ENCODE results near the gene HYAL1. TPM values are rescaled to one million over a fixed set of nuclear protein-coding genes. Genes with fewer than 3 reads are reported as not detected.
"Not testable (repeated sequence)": the region's sequence is repeated elsewhere in the genome, so short reads cannot be mapped to it uniquely, and the experiment has no call there.

Gene HYAL1
- total and polyA plus RNA-seq, 3 experiments from 2014 or later: 0.13 to 0.81 TPM; not detected in 1

DNA sequence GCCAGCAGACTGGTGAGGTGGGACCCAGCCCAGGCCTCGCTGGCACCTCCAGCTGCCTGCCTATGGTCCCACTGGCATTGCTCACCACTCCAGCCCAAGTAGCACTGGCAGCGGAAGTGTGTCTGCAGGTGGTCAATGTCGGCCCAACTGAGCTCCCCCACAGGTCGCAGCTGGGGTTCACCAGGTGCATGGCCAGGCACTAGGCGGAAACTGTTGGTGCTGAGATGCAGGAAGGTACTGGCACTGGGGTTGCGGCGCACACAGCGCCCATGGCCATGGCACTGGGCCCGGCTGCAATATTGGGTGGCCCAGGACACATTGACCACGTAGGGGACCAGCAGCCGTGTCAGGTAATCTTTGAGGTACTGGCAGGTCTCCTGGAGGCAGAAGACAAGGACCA lies 14.8 kb upstream of the HYAL1 start:
- POLR2A ChIA-PET: interaction anchor here (0.6 to 5.2 kb wide), 3 partner anchors 9 to 26 kb away, joined by 4 to 31 read pairs (median 4); partner anchors contain the start of genes HYAL3, IFRD2 and NAA80
- H3K4me1 Mint-ChIP-seq: peaks cover 41 to 66% (median 58%) of the 10 kb centered on the region in 3 donors
- H3K36me3 Mint-ChIP-seq: peaks cover 0 to 3% (median 2%) of the 10 kb centered on the region in 3 donors
- Histone ChIP-seq H3K27me3 (ENCODE audit: insufficient read depth, low read length, poor library complexity, severe bottlenecking) (no peaks in the 10 kb centered on the region), H3K4me3 (ENCODE audit: low read length) (no peak overlapping the region), H3K4me1 (ENCODE audit: insufficient read depth, low read length) (peaks cover 35% of the 10 kb centered on the region), H3K36me3 (ENCODE audit: insufficient read depth, low read length) (no peaks in the 10 kb centered on the region), H3K27ac (ENCODE audit: low read depth, low read length) (no peak overlapping the region), H3K9me3 (ENCODE audit: low read length) (no peaks in the 10 kb centered on the region)
- H3K4me3 Mint-ChIP-seq: peak overlapping the region in 2 of 7 donors; percentile 25 to 37
- H3K9me3 Mint-ChIP-seq: no peaks in the 10 kb centered on the region
- H3K27me3 Mint-ChIP-seq: peaks cover 0 to 2% of the 10 kb centered on the region in 2 donors
- no peak for DNase-seq
- CTCF ChIA-PET: interaction anchor here (1.0 to 3.1 kb wide), 6 partner anchors 12 to 72 kb away, joined by 3 to 16 read pairs (median 5); partner anchors contain the start of genes HYAL3 and NAA80
- peak overlapping the region in 2 of 8 donors; percentile 24 to 43 for H3K27ac Mint-ChIP-seq

DNA sequence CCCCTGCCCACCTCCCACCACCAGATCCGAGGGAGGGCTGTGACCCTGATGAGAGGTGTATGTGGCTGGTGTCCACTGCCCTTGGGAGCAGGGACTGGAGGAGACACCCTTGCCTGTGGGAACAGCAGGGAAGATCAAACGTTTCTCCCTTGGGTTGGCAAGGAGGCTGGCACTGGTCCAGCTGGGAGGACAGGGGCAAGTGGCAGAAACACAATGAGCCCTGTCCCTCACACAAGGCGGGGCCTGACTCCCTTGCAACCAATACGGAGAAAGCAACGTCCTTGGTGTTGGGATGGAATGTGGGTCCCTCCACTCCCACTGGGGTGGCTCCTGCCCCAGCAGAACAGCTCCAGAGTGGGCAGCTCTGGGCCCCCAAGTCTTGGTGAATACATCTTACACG lies 13.9 kb upstream of the HYAL1 start:
- peaks cover 0 to 3% (median 2%) of the 10 kb centered on the region in 3 donors for H3K36me3 Mint-ChIP-seq
- peaks cover 0 to 2% of the 10 kb centered on the region in 2 donors for H3K27me3 Mint-ChIP-seq
- ChIA-PET CTCF (interaction anchor here (1.0 to 3.1 kb wide), 7 partner anchors 13 to 71 kb away, joined by 3 to 16 read pairs (median 4); partner anchors contain the start of genes HYAL3 and NAA80), POLR2A (interaction anchor here (0.6 to 5.2 kb wide), 6 partner anchors 11 to 25 kb away, joined by 3 to 31 read pairs (median 10); partner anchors contain the start of genes HYAL3, IFRD2 and NAA80)
- Histone ChIP-seq H3K27me3 (ENCODE audit: insufficient read depth, low read length, poor library complexity, severe bottlenecking) (no peaks in the 10 kb centered on the region), H3K4me3 (ENCODE audit: low read length) (no peak overlapping the region), H3K36me3 (ENCODE audit: insufficient read depth, low read length) (no peaks in the 10 kb centered on the region), H3K27ac (ENCODE audit: low read depth, low read length) (peak overlapping the region; percentile 43), H3K4me1 (ENCODE audit: insufficient read depth, low read length) (peaks cover 35% of the 10 kb centered on the region), H3K9me3 (ENCODE audit: low read length) (no peaks in the 10 kb centered on the region)
- H3K4me1 Mint-ChIP-seq: peaks cover 41 to 64% (median 58%) of the 10 kb centered on the region in 3 donors
- DNase-seq: no peak
- no peaks in the 10 kb centered on the region for H3K9me3 Mint-ChIP-seq
- peak overlapping the region; percentile 67 to 98 (median 94) for H3K27ac Mint-ChIP-seq
- H3K4me3 Mint-ChIP-seq: peak overlapping the region; percentile 4 to 92 (median 84)

DNA sequence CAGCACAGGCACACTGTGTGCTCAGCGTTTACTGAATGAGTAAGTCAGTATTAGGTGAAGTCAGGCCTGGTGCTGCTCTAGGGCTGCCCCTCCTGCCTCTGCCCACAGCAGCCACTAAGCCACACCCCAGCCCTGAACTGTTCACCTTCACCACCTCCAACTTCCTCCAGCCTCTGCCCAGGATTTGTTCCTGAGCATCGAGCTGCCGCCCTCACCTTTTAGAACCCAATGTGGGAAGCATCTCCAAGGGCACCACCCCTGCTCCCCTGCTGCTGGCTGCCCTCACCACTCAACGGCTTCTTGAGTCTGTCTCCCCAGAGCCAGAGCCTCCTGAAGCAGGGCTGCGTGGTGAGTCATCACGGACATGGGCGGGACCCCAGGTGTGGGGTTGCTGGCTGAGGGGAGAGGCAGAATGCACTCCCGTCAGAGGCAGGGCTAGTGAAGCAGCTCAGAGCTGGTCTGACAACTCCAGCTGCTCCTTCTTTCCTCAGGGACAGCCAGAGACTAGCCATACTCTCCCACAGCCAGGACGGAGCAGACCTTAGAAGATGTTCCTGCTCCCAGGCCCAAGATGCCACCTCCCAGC lies 13.4 kb upstream of the HYAL1 start:
- H3K27me3 ChIP-seq (ENCODE audit: insufficient read depth, low read length, poor library complexity, severe bottlenecking): no peaks in the 10 kb centered on the region
- H3K27ac ChIP-seq (ENCODE audit: low read depth, low read length): peak overlapping the region; percentile 43
- peaks cover 31% of the 10 kb centered on the region for H3K4me1 ChIP-seq (ENCODE audit: insufficient read depth, low read length)
- H3K4me3 Mint-ChIP-seq: peak overlapping the region; percentile 4 to 92 (median 84)
- no peak overlapping the region for H3K4me3 ChIP-seq (ENCODE audit: low read length)
- DNase-seq: peak in 4 of 5 donors; percentile 64 to 90 (median 74)
- H3K4me1 Mint-ChIP-seq: peaks cover 41 to 64% (median 58%) of the 10 kb centered on the region in 3 donors
- ChIA-PET CTCF (interaction anchor here (0.6 to 3.1 kb wide), 7 partner anchors 11 to 70 kb away, joined by 3 to 16 read pairs (median 4); partner anchors contain the start of genes HYAL3 and NAA80), POLR2A (interaction anchor here (0.6 to 5.2 kb wide), 6 partner anchors 12 to 24 kb away, joined by 3 to 31 read pairs (median 10); partner anchors contain the start of genes HYAL3, IFRD2 and NAA80)
- peaks cover 0 to 3% (median 2%) of the 10 kb centered on the region in 3 donors for H3K36me3 Mint-ChIP-seq
- no peaks in the 10 kb centered on the region for H3K9me3 Mint-ChIP-seq
- H3K27me3 Mint-ChIP-seq: peaks cover 0 to 2% of the 10 kb centered on the region in 2 donors
- H3K36me3 ChIP-seq (ENCODE audit: insufficient read depth, low read length): no peaks in the 10 kb centered on the region
- H3K9me3 ChIP-seq (ENCODE audit: low read length): no peaks in the 10 kb centered on the region
- H3K27ac Mint-ChIP-seq: peak overlapping the region; percentile 67 to 98 (median 94)

DNA sequence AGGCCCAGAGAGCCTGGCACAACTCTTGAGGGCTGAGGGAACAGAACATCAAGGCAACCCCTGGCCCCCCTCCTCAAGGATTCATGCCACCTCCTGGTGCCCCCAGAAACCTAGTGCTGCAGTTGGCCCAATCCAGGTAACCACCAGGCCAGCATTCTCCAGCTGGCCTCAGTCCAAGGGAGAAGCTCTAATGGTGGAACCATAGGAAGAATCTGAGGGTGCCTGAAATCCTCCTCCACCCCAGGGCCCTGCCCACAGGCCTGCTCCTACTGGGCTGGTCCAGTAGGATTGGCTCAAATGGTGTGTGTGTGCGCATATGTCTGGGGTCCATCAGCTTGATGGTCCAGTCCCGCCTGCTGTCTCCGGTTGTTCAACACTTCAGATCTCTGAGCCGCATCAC lies 11.4 kb upstream of the HYAL1 start:
- peak overlapping the region in 6 of 8 donors; percentile 56 to 87 (median 82) for H3K27ac Mint-ChIP-seq
- Histone ChIP-seq H3K27me3 (ENCODE audit: insufficient read depth, low read length, poor library complexity, severe bottlenecking) (no peaks in the 10 kb centered on the region), H3K4me1 (ENCODE audit: insufficient read depth, low read length) (peaks cover 20% of the 10 kb centered on the region), H3K4me3 (ENCODE audit: low read length) (no peak overlapping the region), H3K27ac (ENCODE audit: low read depth, low read length) (no peak overlapping the region), H3K9me3 (ENCODE audit: low read length) (no peaks in the 10 kb centered on the region), H3K36me3 (ENCODE audit: insufficient read depth, low read length) (no peaks in the 10 kb centered on the region)
- H3K9me3 Mint-ChIP-seq: no peaks in the 10 kb centered on the region
- no peak for DNase-seq
- H3K27me3 Mint-ChIP-seq: peaks cover 0 to 2% of the 10 kb centered on the region in 2 donors
- ChIA-PET POLR2A (interaction anchor here (5.2 kb wide), 1 partner anchor 16 kb away, joined by 31 read pairs; the partner anchor contains the start of genes HYAL3 and NAA80), CTCF (interaction anchor here (1.2 to 3.0 kb wide), 3 partner anchors 10 to 16 kb away, joined by 3 to 13 read pairs (median 6); partner anchors contain the start of genes HYAL3 and NAA80)
- no peak overlapping the region for H3K4me3 Mint-ChIP-seq
- peaks cover 0 to 2% (median 2%) of the 10 kb centered on the region in 3 donors for H3K36me3 Mint-ChIP-seq
- peaks cover 32 to 54% (median 48%) of the 10 kb centered on the region in 3 donors for H3K4me1 Mint-ChIP-seq

DNA sequence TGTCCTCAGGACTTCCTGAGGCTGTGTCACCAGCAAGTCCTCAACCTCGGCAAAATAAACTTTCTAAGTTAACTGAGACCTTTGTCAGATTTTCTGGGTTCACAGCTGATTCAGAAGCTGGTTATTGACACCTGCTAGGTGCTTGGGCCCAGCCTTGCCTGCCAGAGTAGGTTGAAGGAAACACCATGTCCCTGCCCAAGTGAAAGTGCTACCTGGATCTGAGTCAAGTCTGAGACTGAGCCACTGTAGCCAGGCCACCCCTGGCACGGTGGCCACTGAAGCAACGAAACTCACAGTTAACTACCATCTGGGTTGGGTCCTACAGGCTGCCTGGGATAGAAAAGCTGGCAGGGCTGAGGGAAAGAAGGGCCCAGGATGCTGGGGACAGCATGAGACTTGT lies 11.0 kb upstream of the HYAL1 start:
- Mint-ChIP-seq H3K4me1 (peaks cover 28 to 49% (median 44%) of the 10 kb centered on the region in 3 donors), H3K27ac (peak overlapping the region in 3 of 8 donors; percentile 12 to 52 (median 23)), H3K4me3 (peak overlapping the region in 1 of 7 donors; percentile 50), H3K27me3 (peaks cover 0 to 2% of the 10 kb centered on the region in 2 donors), H3K9me3 (no peaks in the 10 kb centered on the region), H3K36me3 (peaks cover 0 to 3% (median 2%) of the 10 kb centered on the region in 3 donors)
- H3K4me1 ChIP-seq (ENCODE audit: insufficient read depth, low read length): peaks cover 16% of the 10 kb centered on the region
- H3K4me3 ChIP-seq (ENCODE audit: low read length): no peak overlapping the region
- ChIA-PET POLR2A (no interaction called here), CTCF (interaction anchor here (1.5 to 3.0 kb wide), 2 partner anchors 10 to 15 kb away, joined by 6 to 13 read pairs; partner anchors contain the start of genes HYAL3 and NAA80)
- DNase-seq: no peak
- H3K27ac ChIP-seq (ENCODE audit: low read depth, low read length): no peak overlapping the region
- no peaks in the 10 kb centered on the region for H3K9me3 ChIP-seq (ENCODE audit: low read length)
- H3K36me3 ChIP-seq (ENCODE audit: insufficient read depth, low read length): no peaks in the 10 kb centered on the region
- no peaks in the 10 kb centered on the region for H3K27me3 ChIP-seq (ENCODE audit: insufficient read depth, low read length, poor library complexity, severe bottlenecking)

DNA sequence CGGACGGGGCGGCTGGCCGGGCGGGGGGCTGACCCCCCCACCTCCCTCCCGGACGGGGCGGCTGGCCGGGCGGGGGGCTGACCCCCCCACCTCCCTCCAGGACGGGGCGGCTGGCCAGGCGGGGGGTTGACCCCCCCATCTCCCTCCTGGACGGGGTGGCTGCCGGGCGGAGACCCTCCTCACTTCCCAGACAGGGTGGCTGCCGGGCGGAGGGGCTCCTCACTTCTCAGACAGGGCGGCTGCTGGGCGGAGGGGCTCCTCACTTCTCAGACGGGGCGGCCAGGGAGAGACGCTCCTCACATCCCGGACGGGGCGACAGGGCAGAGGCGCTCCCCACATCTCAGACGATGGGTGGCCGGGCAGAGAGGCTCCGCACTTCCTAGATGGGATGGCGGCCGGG lies 8.7 kb upstream of the HYAL1 start:
- H3K9me3 Mint-ChIP-seq; DNase-seq; H3K27me3 ChIP-seq (ENCODE audit: insufficient read depth, low read length, poor library complexity, severe bottlenecking); H3K27ac Mint-ChIP-seq; H3K36me3 Mint-ChIP-seq; H3K36me3 ChIP-seq (ENCODE audit: insufficient read depth, low read length); POLR2A ChIA-PET; H3K4me3 ChIP-seq (ENCODE audit: low read length); H3K27ac ChIP-seq (ENCODE audit: low read depth, low read length); H3K4me3 Mint-ChIP-seq; H3K27me3 Mint-ChIP-seq; H3K9me3 ChIP-seq (ENCODE audit: low read length); CTCF ChIA-PET: not testable (repeated sequence)
- H3K4me1 Mint-ChIP-seq: peaks cover 17 to 28% (median 24%) of the 10 kb centered on the region in 3 donors
- peaks cover 11% of the 10 kb centered on the region for H3K4me1 ChIP-seq (ENCODE audit: insufficient read depth, low read length)

DNA sequence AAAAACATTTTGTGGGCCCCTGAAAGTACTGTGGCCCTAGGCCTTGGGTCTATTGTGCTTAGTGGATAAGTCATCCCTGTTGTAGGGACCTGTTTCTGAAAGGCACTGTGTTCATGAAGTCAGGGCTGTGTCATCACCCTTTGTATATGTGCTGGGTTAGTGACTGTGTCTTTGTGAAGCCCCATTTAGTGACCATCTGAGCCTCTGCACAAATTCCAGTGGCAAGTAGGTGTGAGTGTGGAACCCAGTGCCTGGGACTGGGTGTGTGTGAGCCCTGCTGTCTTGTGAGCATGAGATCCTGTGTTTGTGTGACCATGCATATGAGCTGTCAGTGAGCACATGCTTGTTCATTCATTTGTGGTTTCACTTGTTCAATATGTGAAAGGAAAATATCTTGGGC lies 1.2 kb upstream of the HYAL1 start:
- ChIA-PET CTCF (no interaction called here), POLR2A (interaction anchor here (0.6 to 1.4 kb wide), 2 partner anchors 12 to 491 kb away, joined by 3 read pairs; partner anchors contain the start of genes IFRD2 and UBA7)
- Histone ChIP-seq H3K4me1 (ENCODE audit: insufficient read depth, low read length) (peaks cover 11% of the 10 kb centered on the region), H3K27me3 (ENCODE audit: insufficient read depth, low read length, poor library complexity, severe bottlenecking) (no peaks in the 10 kb centered on the region), H3K27ac (ENCODE audit: low read depth, low read length) (no peak overlapping the region), H3K36me3 (ENCODE audit: insufficient read depth, low read length) (no peaks in the 10 kb centered on the region), H3K4me3 (ENCODE audit: low read length) (no peak overlapping the region), H3K9me3 (ENCODE audit: low read length) (no peaks in the 10 kb centered on the region)
- no peak for DNase-seq
- Mint-ChIP-seq H3K4me3 (no peak overlapping the region), H3K27ac (peak overlapping the region in 3 of 8 donors; percentile 52 to 56 (median 54)), H3K27me3 (peaks cover 0 to 3% of the 10 kb centered on the region in 2 donors), H3K9me3 (no peaks in the 10 kb centered on the region), H3K4me1 (peaks cover 9 to 23% (median 10%) of the 10 kb centered on the region in 3 donors), H3K36me3 (no peaks in the 10 kb centered on the region)

Data from CD8-positive, alpha-beta memory T cell (primary cell).